Calu3 (cell line): ENCODE results near the gene CPED1. TPM values are rescaled to one million over a fixed set of nuclear protein-coding genes. Genes with fewer than 3 reads are reported as not detected.

ENCODE experiments used
- BruUV-seq: library from RNA; stranded (reverse); fragments of 400-500 nt; replicated peaks from 2 replicates; lab custom pipeline; 2021; lab: Mats Ljungman, UMichigan
- CTCF ChIA-PET: fragments of 300-600 bp; sonication (Branson Sonifier 250); formaldehyde crosslinking; loops from one replicate; lab custom pipeline; 2022; ENCODE audit warnings: antibody characterized with exemption; lab: Charles Lee
- DNase-seq: peaks from one replicate; pipeline ENCODE4 v3.0.0; 2022
- H3K27ac Mint-ChIP-seq: one replicate; pipeline ENCODE4 v1.8.0; 2022; ENCODE audit warnings: mixed read lengths; ENCODE audit not compliant: unreplicated experiment
- H3K27me3 Mint-ChIP-seq: one replicate; pipeline ENCODE4 v1.8.0; 2022; ENCODE audit warnings: mixed read lengths; ENCODE audit not compliant: unreplicated experiment
- H3K36me3 Mint-ChIP-seq: one replicate; pipeline ENCODE4 v1.8.0; 2022; ENCODE audit warnings: mild to moderate bottlenecking, moderate library complexity, mixed read lengths; ENCODE audit not compliant: insufficient read depth, unreplicated experiment
- H3K4me1 Mint-ChIP-seq: one replicate; pipeline ENCODE4 v1.8.0; 2022; ENCODE audit warnings: mild to moderate bottlenecking, low read depth, mixed read lengths; ENCODE audit not compliant: unreplicated experiment
- H3K4me3 Mint-ChIP-seq: one replicate; pipeline ENCODE4 v1.8.0; 2022; ENCODE audit warnings: mild to moderate bottlenecking, low read depth, moderate library complexity, mixed read lengths; ENCODE audit not compliant: unreplicated experiment
- H3K9me3 Mint-ChIP-seq: one replicate; pipeline ENCODE4 v1.8.0; 2022; ENCODE audit warnings: low read depth, mixed read lengths; ENCODE audit not compliant: unreplicated experiment
- CTCF ChIP-seq: fragments of 200-600 bp; IDR thresholded peaks from one replicate; pipeline ENCODE4 v1.8.0; 2022; ENCODE audit warnings: antibody characterized with exemption; ENCODE audit not compliant: unreplicated experiment
- intact Hi-C: fragments of 100-400 bp; cut with micrococcal nuclease; formaldehyde crosslinking; loops from one replicate; pipeline ENCODE4 v1.10.0; 2022; ENCODE audit not compliant: unreplicated experiment
- total RNA-seq: library from RNA; stranded (reverse); gene quantifications from 2 replicates; pipeline ENCODE4 v1.2.3, GENCODE V29; 2022

The CPED1 gene
- total RNA-seq, 1 experiment from 2014 or later = 0.24 TPM

GRCh38 chr7:121045090-121045489 lies 56.6 kb downstream of the CPED1 start:
- DNase-seq = no peak
- Mint-ChIP-seq H3K27ac (no peak overlapping the region), H3K36me3 (no peaks in the 10 kb centered on the region), H3K27me3 (no peaks in the 10 kb centered on the region), H3K4me3 (no peak overlapping the region), H3K9me3 (peaks cover 5% of the 10 kb centered on the region), H3K4me1 (no peaks in the 10 kb centered on the region)
- BruUV-seq = no TSS peak
- no peak for TF ChIP-seq CTCF
- intact Hi-C loops = no loop called here
- CTCF ChIA-PET = no interaction called here

GRCh38 chr7:121046009-121046408 lies 57.5 kb downstream of the CPED1 start:
- Mint-ChIP-seq H3K36me3 (no peaks in the 10 kb centered on the region), H3K4me3 (no peak overlapping the region), H3K27ac (no peak overlapping the region), H3K27me3 (no peaks in the 10 kb centered on the region), H3K9me3 (peaks cover 5% of the 10 kb centered on the region), H3K4me1 (no peaks in the 10 kb centered on the region)
- TF ChIP-seq CTCF = no peak
- CTCF ChIA-PET = no interaction called here
- intact Hi-C loops = no loop called here
- BruUV-seq = no TSS peak
- DNase-seq = no peak

- CTCF ChIA-PET = no interaction called here
- H3K4me1 Mint-ChIP-seq = no peaks in the 10 kb centered on the region
- H3K27ac Mint-ChIP-seq = no peak overlapping the region
- peaks cover 5% of the 10 kb centered on the region for H3K9me3 Mint-ChIP-seq
- H3K4me3 Mint-ChIP-seq = no peak overlapping the region
- H3K36me3 Mint-ChIP-seq = no peaks in the 10 kb centered on the region
- intact Hi-C loops = no loop called here
- no TSS peak for BruUV-seq
- no peak for TF ChIP-seq CTCF
- DNase-seq = no peak
- no peaks in the 10 kb centered on the region for H3K27me3 Mint-ChIP-seq
These were observed 58.5 kb downstream of the CPED1 start for GRCh38 chr7:121046893-121047468.

- H3K36me3 Mint-ChIP-seq = no peaks in the 10 kb centered on the region
- no peak for TF ChIP-seq CTCF
- H3K4me3 Mint-ChIP-seq = no peak overlapping the region
- CTCF ChIA-PET = no interaction called here
- H3K27ac Mint-ChIP-seq = no peak overlapping the region
- intact Hi-C loops = no loop called here
- no TSS peak for BruUV-seq
- peaks cover 5% of the 10 kb centered on the region for H3K9me3 Mint-ChIP-seq
- H3K27me3 Mint-ChIP-seq = no peaks in the 10 kb centered on the region
- no peak for DNase-seq
- no peaks in the 10 kb centered on the region for H3K4me1 Mint-ChIP-seq
These were observed 59.7 kb downstream of the CPED1 start for GRCh38 chr7:121048195-121048594.
